HG02870 (cell line): Measurements from ENCODE around the gene GAS2L1.

ENCODE experiments used
- ATAC-seq: cut with Tn5 transposase; IDR thresholded peaks from one replicate; pipeline ENCODE4 v1.9.1; 2021; ENCODE audit warnings: mild to moderate bottlenecking, moderate library complexity; ENCODE audit not compliant: unreplicated experiment

The GAS2L1 gene

GRCh38 chr22:29325785-29326315, 19.4 kb downstream of the GAS2L1 start:
- no peak for ATAC-seq

- ATAC-seq, result no peak
Measured at GRCh38 chr22:29326481-29326880, 20.0 kb downstream of the GAS2L1 start.

- ATAC-seq, result no peak
Measured at GRCh38 chr22:29327089-29327764, 20.8 kb downstream of the GAS2L1 start.

GRCh38 chr22:29328055-29328454, 21.6 kb downstream of the GAS2L1 start:
- ATAC-seq, result no peak

GRCh38 chr22:29328566-29329500, 22.4 kb downstream of the GAS2L1 start:
- ATAC-seq, result no peak

- no peak for ATAC-seq
Measured at GRCh38 chr22:29329581-29329980, 23.1 kb downstream of the GAS2L1 start.

GRCh38 chr22:29330291-29330690, 23.8 kb downstream of the GAS2L1 start:
- ATAC-seq, result no peak

- ATAC-seq, result no peak
Measured at GRCh38 chr22:29330753-29331152, 24.3 kb downstream of the GAS2L1 start.

GRCh38 chr22:29331213-29331612, 24.8 kb downstream of the GAS2L1 start:
- no peak for ATAC-seq

GRCh38 chr22:29331658-29332300, 25.3 kb downstream of the GAS2L1 start:
- no peak for ATAC-seq

GRCh38 chr22:29332886-29333496, 26.5 kb downstream of the GAS2L1 start:
- no peak for ATAC-seq

- no peak for ATAC-seq
Measured at GRCh38 chr22:29334148-29334547, 27.7 kb downstream of the GAS2L1 start.

GRCh38 chr22:29334696-29335344, 28.4 kb downstream of the GAS2L1 start:
- no peak for ATAC-seq

GRCh38 chr22:29335656-29336055, 29.2 kb downstream of the GAS2L1 start:
- ATAC-seq, result no peak

- no peak for ATAC-seq
Measured at GRCh38 chr22:29336751-29337490, 30.5 kb downstream of the GAS2L1 start.

GRCh38 chr22:29337631-29338284, 31.3 kb downstream of the GAS2L1 start:
- ATAC-seq, result no peak

- ATAC-seq, result no peak
Measured at GRCh38 chr22:29338398-29338797, 31.9 kb downstream of the GAS2L1 start.

GRCh38 chr22:29339381-29340235, 33.2 kb downstream of the GAS2L1 start:
- ATAC-seq, result no peak
